Measurements from ENCODE around the gene GNAL. TPM values are rescaled to one million over a fixed set of nuclear protein-coding genes. Genes with fewer than 3 reads are reported as not detected.

GNAL gene
- total RNA-seq, 1 experiment from 2014 or later: 24.0 TPM

- Mint-ChIP-seq H3K27me3 (ENCODE audit: low read depth) (peaks cover 4% of the 10 kb centered on the region), H3K36me3 (ENCODE audit: insufficient read depth in 1 of 3, low read depth in 3 of 3) (no peaks in the 10 kb centered on the region), H3K27ac (no peak overlapping the region), H3K9me3 (no peaks in the 10 kb centered on the region), H3K4me1 (peaks cover 22 to 28% of the 10 kb centered on the region in 2 experiments), H3K4me3 (no peak overlapping the region)
- Histone ChIP-seq H3K9me3 (ENCODE audit: control insufficient read depth, low read depth, low read length) (no peaks in the 10 kb centered on the region), H3K79me2 (ENCODE audit: insufficient read depth, low read length) (no peaks in the 10 kb centered on the region), H2AFZ (ENCODE audit: low read length) (no peak overlapping the region), H3K23me2 (ENCODE audit: insufficient read length, low read depth, low read length, poor library complexity, severe bottlenecking) (no peaks in the 10 kb centered on the region), H2BK120ac (ENCODE audit: low read depth, low read length, poor library complexity, severe bottlenecking) (no peak overlapping the region), H4K8ac (replicated peaks; ENCODE audit: insufficient read length, low read depth, low read length) (no peak overlapping the region), H2BK15ac (ENCODE audit: low read depth, low read length) (no peak overlapping the region), H3K27ac (ENCODE audit: insufficient read length, low read depth, low read length) (no peak overlapping the region), H3K14ac (ENCODE audit: insufficient read depth, low read length) (no peak overlapping the region), H3K4me2 (ENCODE audit: insufficient read depth, insufficient read length, low read length) (no peak overlapping the region), H3K4ac (ENCODE audit: low read depth, low read length) (no peak overlapping the region), H3K4me1 (ENCODE audit: insufficient read depth, low read length) (peaks cover 3% of the 10 kb centered on the region; the same call in 1 of the 2 replicates), H3K27me3 (ENCODE audit: insufficient read depth, low read length) (no peaks in the 10 kb centered on the region), H4K91ac (ENCODE audit: insufficient read length, low read depth, low read length) (no peak overlapping the region), H2BK20ac (ENCODE audit: low read depth, low read length, poor library complexity, severe bottlenecking) (no peak overlapping the region), H3K23ac (ENCODE audit: insufficient read length, low read depth, low read length) (no peak overlapping the region), H3T11ph (ENCODE audit: low read length) (no peak overlapping the region), H2BK5ac (ENCODE audit: insufficient read length, low read length) (no peak overlapping the region), H3K18ac (ENCODE audit: insufficient read length, low read depth, low read length) (no peak overlapping the region), H2AK5ac (ENCODE audit: insufficient read length, low read length) (no peak overlapping the region), H4K5ac (ENCODE audit: insufficient read length, low read depth, low read length) (no peak overlapping the region), H4K20me1 (ENCODE audit: control insufficient read depth, insufficient read depth, insufficient read length) (no peaks in the 10 kb centered on the region), H3K79me1 (ENCODE audit: insufficient read depth, low read depth, low read length, poor library complexity, severe bottlenecking) (no peaks in the 10 kb centered on the region), H3K9ac (ENCODE audit: extremely low read depth, insufficient read length, low read length) (no peak overlapping the region), H2BK12ac (ENCODE audit: insufficient read length, low read depth, low read length) (no peak overlapping the region), H3K56ac (ENCODE audit: insufficient read length, low read depth, low read length) (no peak overlapping the region)
- TF ChIP-seq, protein P1, sequence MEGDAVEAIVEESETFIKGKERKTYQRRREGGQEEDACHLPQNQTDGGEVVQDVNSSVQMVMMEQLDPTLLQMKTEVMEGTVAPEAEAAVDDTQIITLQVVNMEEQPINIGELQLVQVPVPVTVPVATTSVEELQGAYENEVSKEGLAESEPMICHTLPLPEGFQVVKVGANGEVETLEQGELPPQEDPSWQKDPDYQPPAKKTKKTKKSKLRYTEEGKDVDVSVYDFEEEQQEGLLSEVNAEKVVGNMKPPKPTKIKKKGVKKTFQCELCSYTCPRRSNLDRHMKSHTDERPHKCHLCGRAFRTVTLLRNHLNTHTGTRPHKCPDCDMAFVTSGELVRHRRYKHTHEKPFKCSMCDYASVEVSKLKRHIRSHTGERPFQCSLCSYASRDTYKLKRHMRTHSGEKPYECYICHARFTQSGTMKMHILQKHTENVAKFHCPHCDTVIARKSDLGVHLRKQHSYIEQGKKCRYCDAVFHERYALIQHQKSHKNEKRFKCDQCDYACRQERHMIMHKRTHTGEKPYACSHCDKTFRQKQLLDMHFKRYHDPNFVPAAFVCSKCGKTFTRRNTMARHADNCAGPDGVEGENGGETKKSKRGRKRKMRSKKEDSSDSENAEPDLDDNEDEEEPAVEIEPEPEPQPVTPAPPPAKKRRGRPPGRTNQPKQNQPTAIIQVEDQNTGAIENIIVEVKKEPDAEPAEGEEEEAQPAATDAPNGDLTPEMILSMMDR (conservative IDR thresholded peaks at IDR 0.05): no peak
- no CpG with 5 or more reads among the region's 4 CpGs for WGBS (ENCODE audit: extremely low coverage, insufficient read length, low lambda C conversion rate)
- no peak for DNase-seq
Observed at GRCh38 chr18:11665146-11665545, 23.9 kb upstream of the GNAL start.
